Hippocampal formation (tissue), 2 donors: ENCODE results near the gene SLC25A34.

Experiments used
- DNase-seq, 2 donors: peaks; one replicate each; lab custom pipeline; 2025; lab: John Stamatoyannopoulos, UW

SLC25A34 gene

GRCh38 chr1:15751717-15752116, 15.7 kb downstream of the SLC25A34 start:
- DNase-seq = no peak

DNA sequence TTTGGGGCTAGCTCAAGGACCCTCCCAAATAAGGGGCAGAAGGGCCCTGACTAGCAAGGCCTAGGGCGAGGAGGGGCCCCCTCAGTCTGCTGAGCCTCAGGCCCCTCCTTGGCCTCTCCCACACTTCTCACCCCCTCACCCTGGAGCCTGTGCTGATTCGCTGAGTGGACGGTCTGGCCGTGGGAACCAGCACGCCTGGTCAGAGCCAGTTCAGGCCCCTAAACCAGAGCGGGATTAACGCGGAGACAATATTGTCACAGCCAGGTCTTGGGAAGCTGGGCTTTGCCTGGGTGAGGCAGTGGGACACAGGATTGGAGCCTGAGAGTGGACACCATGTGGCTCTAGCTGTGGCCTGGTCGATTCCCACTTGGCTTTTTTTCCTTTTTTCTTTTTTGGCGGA, 17.7 kb downstream of the SLC25A34 start:
- no peak for DNase-seq

DNA sequence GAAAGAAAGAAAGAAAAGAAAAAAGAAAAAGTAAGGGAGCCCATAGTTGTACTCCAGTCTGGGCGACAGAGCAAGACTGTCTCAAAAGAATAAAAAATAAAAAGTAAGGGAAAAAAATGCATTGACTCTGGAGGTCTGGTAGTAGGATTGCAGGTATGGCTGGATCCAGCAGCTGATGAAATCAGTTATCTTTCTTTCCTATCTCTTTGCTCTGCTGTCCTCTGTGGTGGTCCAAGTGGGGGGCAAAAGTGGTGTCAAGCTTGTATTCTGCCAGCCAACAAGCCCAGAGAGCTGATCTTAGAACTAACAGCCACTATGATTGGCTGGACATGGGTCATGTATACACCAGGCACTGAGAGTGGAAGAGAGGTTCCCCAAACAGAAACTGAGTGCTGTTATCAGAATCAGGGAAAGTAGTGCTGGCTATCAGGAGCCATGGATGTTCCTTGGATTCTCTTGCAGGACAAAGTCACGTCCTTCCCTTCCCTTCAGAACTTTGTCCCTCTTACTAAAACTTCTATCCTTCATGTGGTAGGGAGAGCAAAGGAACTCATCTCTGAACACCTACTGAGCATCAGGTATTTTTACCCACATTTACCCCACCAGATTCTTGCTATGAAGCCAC, 19.1 kb downstream of the SLC25A34 start:
- DNase-seq = no peak

DNA sequence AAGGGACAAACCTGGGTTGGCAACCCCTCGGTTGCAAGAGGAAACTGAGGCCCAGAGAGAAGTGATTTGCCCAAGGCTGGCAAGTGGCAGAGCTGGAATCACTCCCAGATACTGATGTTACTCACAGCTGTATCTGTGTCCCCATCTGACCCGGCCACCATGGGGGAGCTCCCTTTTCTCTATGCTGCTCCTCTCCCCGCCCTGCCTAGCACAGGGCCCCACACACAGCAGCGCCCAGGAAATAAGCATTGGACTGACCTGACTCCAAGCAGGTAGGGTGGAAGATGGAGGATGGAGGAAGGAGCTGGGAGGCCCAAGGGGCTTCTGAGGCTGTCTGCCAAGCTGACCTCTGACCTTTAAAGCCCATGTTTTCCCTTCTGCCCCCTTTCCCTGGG, 19.6 kb downstream of the SLC25A34 start:
- no peak for DNase-seq

GRCh38 chr1:15756143-15757015, 20.3 kb downstream of the SLC25A34 start:
- DNase-seq = no peak

DNA sequence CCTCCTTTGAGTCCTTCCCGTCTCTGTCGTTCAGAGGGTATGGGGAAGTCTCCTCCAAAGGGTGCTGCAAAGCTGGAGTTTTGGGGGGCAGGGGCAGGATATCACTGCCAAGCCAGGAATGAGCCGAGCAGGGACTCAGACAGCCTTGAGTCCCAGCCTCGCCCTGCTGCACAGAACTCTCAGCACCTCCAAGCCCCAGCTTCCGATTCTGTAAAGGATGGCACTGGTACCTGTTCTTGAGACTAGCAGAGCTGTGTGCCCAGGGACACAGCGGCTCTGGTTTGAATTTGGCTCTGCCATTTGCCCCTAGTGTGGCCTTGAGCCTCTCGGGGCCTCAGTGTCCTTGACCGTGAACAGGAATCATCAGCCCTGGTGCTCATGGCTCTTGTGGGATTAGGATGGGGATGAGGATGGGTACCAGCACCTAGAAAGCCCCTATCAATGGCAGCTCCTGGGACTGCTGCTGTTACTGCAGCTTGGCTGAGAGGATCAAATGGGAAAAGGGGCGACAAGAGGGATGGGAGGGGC, 21.0 kb downstream of the SLC25A34 start:
- DNase-seq = no peak

- no peak for DNase-seq
Measured at GRCh38 chr1:15757575-15758342, 21.7 kb downstream of the SLC25A34 start.

DNA sequence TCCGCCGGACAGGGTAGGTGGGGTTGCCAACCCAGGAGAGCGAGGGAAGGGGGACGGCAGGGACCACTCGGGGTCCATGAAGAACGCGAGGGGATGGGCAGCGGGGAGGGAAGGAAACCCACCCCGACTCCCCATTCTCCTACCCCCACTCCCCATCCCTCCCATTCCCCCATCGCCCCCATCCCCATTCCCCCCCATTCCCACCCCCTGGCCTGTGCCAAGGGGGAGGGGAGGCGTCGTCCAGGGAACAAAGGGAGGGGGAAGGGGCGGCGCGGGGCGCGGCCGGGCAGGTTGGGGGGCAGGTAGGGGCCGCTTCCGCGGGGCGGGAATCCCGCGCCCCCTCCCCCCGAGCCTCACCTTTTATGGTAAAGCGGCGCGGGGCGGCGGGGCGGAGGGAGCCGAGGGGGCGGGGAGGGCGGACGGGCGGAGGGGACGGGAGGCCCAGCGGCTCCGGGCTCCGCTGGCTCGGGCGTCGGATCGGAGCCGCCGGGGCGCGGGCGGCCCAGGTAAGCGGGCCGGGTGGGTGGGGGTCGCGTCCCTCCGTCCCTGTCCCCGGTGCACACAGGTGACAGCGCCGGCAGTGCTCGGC, 22.4 kb downstream of the SLC25A34 start, which contains the start of gene FBLIM1:
Gene FBLIM1, plus strand, starts transcription at position 453 of the 589 bp plus-strand sequence. CDS start 6,189 bp downstream, outside the sequence.
- no peak for DNase-seq

DNA sequence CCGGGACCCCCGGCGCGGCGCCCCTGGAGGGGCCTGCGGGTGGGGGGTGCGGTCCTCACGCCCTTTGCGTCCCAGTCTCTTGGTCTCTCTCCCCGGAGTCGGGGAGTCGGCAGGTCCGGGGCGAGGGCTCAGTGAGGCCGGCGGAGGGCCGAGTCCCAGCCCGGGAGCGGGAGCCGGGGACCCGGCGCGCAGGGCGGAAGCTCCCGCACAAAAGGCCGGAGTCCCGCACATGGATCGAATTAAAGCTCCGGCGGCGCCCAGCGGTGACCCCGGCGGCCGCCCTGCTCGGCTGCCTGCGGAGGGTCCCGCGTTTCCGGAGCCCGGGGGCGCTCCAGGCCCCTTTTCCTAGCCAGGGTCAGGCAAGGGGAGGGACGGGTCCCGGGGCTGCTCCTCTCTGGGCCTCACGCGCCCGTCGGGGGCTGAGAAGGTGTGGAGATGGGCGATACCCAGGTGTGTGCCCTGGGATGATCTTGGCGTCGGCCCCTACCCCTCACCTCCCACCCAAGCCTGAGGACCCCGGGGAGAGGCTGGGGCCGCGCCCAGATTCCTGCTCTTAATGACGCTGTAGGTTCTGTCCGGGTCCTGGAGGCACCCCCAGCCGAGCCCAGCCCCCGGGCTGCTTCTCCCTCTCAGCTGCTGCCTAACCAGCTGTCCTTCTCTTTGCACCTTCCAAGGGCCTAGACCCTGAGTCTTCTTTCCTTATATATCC, 23.0 kb downstream of the SLC25A34 start:
- no peak for DNase-seq

- DNase-seq = no peak
Measured at GRCh38 chr1:15760520-15761211, 24.6 kb downstream of the SLC25A34 start.

DNA sequence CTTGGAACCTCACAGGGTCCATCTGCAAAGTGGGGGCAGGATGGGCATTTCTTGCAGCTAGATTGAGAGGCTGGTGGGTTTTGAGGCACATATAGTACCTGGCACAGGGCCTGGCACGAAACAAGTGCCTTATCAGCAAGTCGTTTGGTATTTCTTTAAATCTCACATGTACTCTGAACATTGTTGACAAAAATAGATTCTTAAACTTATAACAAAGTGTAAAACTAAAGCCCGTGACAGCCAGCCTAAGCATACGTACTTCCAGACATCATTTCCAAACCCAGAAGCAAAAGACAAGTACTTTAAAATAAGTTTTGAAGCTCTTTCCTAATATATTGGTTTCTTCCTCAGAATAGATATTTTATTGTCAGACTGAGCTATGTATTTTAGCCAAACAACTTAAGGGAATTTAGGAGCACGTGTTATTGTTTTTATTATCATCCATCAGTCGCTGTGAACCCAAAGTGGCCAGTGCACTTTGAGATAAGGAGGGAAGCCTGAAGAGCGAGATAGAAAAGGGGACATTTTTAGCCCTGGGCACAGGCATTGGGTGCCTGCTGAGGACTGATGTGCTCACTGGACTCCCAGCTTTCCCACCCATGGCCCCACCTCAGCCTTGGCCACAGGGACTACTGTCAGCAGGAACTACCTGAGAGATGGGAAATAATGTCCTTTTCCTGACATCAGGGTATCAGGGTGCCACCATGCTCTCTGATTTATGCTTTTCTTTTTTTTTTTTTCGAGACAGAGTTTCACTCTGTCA, 25.5 kb downstream of the SLC25A34 start:
- no peak for DNase-seq

DNA sequence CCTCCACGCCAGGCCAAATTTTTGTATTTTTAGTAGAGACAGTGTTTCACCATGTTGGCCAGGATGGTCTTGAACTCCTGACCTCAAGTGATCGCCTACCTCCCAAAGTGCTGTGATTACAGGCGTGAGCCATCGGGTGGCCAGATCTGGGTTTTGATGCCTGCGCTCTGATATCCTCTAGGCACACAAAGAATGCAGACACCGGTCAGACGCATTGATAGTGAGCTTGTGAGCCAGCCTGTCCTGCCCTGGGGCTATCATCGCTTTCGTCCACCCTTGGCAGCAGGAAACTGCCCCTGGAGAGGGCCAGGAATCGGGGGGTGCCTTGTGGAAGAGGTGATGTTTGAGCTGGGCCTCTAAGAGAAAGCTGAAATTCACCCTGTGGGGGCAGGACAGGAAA, 26.5 kb downstream of the SLC25A34 start:
- no peak for DNase-seq

DNA sequence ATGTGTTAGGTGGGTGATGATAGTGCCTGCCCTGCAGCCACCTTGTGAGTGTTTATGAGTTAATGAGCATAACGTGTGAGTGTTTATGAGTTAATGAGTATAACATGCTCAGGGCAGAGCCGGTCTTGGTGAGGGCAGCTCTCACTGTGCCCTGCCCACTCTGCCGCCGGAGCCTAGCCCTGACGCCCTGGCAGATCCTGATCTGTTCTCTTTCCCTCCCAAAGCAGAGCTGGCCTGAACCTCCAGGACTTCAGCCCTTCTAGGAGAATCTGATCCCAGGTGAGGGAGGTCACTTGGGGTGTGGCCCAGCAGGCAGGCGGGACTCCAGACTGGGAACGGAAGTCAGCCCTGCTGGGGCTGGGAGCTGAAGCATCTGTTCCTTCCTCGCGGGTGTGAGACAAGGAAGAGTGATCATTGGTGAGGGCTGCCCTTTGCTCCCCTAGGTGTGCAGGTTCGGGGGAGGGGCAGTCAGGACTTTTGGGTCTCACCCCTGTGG, 28.3 kb downstream of the SLC25A34 start:
- no peak for DNase-seq

- DNase-seq = no peak
Measured at GRCh38 chr1:15764890-15765289, 28.8 kb downstream of the SLC25A34 start.

DNA sequence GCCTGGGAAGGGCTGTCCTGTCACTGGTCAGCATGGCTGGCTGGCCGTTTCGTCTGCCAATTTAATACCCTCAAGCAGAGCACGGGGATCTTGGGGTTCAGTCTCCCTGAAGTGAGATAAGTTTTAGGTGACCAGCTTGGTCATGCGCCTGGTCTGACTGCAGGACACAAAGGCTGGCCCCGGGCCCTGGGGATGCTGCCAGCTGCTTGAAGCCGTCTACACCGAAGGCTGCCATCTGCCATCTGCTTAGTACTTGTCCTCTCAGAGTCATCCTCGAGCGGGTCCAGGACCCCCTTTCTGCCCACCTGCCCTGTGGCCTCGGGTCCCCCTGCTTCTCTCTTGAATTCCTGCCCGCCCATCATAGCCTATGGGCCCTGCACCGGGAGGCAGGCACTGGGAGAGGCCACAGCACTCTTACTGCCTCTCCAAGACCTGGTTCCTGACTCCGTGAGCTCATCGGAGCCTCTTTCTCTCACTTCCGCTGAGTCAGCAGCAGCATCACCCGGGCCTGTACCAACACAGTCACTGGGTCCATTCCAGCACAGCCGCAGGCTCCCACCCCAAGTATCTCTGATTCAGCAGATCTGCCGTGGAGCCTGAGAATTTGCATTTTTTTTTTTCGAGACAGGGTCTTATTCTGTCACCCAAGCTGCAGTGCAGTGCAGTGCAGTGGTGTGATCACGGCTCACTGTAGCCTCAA, 29.6 kb downstream of the SLC25A34 start:
- no peak for DNase-seq

DNA sequence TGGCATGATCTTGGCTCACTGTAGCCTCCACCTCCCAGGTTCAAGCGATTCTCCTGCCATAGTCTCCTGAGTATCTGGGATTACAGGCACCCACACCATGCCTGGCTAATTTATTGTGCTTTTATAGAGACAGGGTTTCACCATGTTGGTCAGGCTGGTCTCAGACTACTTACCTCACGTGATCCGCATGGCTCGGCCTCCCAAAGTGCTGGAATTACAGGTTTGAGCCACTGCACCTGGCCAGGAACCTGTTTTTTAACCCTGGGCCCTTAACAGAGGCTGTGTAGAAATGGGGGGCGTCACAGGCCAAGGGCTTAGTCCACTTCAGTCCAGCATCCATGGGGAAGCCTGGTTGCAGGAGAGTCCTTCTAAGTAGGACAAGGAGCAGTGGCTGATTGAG, 31.9 kb downstream of the SLC25A34 start:
- no peak for DNase-seq

DNA sequence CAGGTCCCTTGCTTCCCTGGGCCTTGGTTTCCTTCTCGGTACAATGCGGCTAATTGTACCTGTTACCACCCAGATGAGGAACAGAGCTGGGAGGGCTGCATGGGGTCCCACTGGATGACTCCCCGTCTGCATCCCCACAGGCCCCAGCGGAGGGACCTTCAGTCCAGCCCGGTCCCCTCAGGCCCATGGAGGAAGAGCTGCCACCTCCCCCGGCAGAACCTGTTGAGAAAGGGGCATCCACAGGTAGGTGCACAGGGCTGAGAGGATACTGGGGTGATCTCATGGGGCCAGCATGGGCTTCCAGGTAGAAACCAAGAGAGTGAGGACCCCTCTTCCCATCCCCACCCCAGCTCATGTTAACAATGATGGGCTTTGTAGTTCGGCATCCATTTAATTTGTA, 32.3 kb downstream of the SLC25A34 start:
- no peak for DNase-seq

DNA sequence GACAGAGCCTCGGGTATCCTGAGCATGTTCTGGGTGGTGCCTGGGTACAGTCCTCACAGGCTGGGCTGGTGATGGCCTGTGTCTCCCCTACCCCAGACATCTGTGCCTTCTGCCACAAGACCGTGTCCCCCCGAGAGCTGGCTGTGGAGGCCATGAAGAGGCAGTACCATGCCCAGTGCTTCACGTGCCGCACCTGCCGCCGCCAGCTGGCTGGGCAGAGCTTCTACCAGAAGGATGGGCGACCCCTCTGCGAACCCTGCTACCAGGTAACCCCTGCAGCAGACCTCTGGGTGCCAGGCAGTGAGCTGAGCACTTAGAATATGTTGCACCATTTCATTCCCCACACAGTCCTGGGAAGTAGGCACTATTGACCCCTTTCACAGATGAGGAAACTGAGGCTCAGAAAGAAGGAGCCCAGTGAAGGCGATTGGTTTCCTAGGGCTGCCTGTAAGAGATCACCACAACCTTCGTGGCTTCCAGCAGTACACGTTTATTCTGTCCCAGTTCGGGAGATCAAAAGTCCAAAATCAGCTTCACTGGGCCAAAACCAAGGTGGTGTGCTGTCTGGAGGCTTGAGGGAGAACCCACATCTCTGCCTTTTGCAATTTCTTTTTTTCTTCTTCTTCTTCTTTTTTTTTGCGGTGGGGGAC, 34.4 kb downstream of the SLC25A34 start:
- DNase-seq = no peak
